ENCODE measurements around the gene IGF1R.

Gene IGF1R

DNA sequence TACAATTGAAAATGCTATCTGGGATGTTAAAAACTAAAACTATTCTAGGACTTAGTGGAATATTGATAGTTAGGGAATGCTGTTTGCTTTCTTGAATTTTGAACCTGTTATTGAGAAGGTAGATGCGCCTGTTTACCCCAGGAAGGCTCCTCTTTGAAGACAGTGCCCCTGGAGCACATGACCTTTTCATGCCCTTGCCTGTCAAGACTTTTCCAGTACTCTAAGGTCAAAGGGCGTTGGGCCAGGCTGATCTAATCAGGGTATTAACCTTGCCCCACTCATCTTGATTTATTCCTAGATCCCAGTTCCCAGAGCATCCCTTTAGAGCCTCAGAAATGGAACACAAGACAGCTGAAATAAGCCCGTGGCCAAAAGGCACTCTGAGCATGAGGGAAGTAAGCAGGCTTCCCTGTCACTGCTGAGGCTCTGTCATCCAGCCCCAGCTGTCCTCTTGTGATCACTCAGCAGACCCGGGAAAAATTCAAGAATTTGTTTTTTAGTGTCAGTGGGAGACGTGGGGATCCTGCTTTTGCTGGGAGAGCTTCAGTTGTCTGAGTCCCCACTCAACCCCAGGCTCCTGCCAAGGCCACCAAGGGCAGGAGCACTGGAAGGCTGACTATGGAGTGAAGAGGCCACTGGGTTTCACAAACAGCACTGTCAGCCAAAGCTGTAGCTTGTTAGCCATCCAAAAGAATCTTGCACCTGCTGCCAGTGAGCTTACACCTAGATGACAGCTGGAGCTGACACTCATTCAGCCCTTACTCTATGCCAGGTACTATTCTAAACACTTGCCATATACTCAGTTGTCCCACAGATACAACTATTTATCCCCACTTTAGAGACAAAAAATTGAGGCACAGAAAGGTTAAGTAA lies 190.3 kb downstream of the IGF1R start:
- no peak for DNase-seq

DNA sequence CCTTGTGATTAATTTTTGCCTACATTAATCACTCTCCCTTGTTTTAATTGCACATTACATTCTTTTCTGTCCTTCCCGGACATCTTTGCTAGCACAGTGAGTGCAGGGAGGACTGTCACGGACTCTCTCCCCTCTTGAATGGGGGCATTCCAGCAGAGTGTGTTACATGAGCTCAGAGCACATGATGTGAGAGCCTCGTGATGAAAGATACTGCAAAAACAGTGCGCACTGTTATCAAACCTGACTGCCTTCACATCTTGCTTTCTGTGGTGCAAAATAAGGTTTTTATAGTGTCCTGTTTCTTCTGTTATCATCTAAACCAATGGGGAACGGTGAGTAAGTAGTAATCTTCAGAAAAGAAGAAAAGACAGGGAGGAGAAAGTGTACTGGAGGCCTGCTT lies 191.7 kb downstream of the IGF1R start:
- DNase-seq: no peak

DNA sequence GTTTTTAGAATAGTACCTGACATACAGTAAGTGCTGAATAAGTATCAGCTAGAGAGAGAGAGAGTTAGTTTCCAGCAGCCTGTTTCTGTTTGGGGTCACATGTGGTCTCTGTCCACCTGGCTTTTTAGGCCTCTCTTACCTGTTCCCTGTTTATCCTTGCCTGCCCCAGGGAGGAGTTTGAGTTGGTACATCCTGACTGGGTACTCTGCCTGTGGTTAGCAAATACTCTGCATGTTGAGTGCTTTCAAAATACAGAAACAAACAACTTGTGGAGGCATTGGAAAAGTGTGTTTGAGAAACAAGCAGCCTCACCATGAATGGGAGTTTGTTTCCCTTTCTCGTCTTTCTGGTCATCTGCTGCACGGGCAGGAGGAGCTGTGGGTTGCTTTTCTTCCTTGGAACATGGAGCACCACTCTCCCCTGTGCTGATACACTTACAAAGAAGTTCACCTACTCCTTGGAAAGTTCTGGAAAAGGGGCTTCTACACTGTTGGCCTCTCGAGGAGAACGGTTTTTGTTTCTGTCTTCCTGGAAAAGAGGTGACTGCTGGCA lies 193.2 kb downstream of the IGF1R start:
- DNase-seq: no peak

DNA sequence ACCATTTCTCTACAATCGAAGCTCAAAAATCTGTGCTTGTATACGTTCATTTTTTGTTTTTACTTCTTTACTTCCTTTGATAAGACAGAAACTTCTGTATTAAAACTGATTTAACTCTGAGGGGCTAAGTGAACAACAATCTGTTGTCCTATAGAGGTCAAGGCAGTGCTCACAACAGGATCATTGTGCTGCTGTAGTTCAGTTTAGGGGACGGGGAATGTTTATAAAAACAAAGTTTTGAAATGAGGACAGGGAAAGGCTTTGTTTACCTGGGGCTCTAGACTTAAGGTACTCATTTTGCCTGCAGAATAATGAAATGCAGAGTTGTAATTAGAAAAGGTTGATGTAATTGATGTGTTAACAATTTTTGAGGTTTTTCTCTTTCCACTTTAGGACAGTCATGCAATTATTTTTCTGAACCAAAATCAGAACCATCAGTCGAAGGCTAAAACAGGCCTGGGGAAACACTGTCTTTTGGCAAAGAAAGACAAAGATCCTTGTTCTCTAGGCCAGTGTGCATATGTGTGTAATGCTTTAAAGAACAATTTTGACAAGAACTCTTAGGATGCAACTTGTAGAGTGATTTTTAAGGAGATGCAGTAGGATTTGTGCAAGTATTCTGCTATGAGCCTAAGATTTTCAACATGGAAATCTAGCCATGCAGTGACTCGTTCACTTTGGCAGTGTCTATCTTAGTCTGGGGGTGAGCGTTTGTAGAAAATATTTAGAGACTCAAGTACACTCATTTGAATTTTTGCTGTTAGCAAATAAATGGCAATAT lies 194.0 kb downstream of the IGF1R start:
- no peak for DNase-seq

DNA sequence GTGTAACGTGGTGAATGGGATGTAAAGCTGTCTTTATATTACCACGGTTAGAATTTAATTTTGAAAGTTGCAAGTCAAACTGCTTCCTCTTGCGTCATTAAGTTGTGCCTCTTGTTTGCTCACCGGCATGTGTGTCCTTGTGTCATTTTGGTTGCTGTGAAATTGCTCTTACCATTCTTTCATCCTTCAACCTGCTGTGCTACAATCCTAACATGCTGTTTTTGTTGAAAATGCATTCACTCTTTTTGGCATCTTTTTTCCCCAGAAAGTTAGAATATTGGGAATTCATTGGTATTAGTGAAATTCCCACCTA lies 194.6 kb downstream of the IGF1R start:
- DNase-seq: no peak

DNA sequence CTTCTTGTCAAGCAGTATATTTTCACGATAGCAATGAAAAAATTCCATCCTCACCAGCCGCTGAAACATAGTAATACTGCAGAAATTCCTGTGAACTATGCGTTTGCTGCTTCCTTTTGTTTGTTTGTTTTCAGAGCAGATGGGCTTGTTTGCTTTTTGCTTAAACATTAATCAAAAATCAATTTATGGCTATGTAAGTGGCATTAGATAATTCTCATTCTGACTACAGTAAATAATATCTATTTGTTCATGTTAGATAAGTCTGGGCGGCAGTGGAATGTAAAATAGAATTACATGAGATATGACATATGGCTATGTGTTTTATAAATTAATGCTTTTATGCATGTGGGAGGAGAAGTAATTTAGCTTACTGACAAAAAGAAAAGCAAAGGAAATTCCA lies 195.5 kb downstream of the IGF1R start:
- no peak for DNase-seq

DNA sequence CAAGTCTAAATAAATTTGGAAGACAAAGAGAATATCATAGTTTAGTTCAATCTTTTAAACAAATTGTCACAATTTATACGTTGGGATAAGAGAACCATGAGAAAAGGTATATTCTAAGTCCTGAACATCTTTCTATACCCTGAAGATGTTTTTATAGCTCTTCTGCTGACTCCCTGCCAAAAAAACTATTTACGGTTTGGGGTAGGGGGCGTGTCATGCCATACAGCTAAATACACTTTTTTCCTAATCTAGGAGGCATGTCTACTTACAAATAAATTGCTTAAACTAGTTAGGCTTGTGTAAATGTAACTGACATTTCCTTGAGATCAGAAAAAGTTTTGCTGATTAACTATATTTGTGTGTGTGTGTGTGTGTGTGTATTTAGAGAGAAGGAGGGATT lies 195.9 kb downstream of the IGF1R start:
- DNase-seq: no peak

DNA sequence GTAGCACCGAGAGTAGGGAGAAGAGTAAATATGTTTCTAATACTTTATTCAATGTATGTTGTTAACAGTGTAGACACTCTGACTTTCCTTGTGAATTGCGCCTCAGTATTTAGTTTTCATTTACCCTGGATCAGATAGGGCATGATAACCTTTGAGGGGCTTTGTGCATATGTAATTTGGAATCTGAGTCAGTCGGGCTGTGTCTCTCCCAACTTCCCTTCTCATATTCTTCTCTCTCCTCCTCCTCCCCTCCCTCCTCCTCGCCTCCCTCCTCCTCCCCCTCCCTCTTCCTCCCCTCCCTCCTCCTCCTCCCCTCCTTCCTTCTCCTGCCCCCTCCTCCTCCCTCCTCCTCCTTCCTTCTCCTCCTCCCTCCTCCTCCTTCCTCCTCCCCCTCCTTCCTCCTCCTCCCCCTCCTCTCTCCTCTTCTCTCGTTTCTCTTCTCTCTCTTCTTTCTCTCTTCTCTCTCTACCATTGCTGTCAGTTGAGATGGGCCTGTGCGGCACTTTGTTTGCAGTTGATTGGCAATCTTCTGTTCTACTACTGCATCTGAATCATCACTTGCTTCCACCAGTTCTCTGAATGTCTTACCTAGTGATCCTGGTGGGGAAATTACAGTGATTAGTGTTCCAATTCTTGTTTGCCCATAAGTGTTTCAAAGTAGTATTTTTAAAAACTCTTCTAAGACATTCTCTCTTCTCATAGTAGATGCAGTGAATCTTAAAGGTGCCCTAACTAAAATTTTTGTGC lies 197.0 kb downstream of the IGF1R start:
- DNase-seq: no peak

DNA sequence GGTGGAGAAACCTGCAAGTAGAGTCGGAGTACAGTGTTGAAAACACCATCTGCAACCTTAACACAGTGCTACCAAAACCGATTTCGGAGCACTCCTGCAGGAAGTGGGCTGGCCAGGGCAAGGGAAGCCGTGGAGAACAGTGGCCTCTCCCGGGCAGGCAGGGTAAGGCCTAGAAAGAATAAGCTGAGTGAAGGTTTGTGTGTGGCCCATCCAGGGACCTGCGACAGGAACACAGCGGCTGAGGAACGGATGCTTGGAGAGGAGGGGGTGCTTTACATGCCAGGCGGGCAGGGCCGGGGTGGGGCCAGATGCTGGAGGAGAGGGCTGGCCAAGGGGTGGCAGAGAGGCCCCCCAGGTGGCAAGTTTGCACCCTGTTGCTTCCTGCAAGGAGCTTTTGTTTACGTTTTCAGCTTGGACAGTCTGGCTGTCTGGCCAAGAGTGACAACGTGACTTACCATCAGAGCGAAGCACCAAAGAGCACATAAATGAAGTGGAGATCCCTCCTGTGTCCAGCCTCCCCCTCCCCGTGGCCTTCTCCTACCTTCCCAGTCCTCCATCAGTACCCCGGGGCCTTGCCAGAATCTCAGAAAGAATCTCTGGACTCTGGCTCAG lies 202.7 kb downstream of the IGF1R start:
- no peak for DNase-seq

DNA sequence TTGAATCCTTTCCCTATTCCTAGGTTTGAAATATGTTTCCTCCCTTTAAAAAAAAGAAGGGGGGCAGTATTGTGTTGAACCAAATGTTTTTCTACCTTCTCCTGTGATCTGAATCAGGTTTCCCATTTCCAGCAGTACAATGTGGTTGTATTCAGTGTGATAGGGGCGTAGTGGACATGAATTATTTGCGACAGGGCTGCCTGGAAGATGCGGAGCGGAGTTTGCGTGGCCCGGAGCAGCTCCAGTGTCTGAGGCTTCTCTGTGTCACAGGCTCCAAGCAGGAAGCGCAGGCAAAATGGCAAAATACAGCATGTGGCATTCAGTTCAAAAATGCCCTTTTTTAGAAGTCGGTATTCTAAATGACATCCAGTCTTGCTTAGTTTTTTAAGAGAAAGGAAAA lies 204.8 kb downstream of the IGF1R start:
- DNase-seq: no peak

DNA sequence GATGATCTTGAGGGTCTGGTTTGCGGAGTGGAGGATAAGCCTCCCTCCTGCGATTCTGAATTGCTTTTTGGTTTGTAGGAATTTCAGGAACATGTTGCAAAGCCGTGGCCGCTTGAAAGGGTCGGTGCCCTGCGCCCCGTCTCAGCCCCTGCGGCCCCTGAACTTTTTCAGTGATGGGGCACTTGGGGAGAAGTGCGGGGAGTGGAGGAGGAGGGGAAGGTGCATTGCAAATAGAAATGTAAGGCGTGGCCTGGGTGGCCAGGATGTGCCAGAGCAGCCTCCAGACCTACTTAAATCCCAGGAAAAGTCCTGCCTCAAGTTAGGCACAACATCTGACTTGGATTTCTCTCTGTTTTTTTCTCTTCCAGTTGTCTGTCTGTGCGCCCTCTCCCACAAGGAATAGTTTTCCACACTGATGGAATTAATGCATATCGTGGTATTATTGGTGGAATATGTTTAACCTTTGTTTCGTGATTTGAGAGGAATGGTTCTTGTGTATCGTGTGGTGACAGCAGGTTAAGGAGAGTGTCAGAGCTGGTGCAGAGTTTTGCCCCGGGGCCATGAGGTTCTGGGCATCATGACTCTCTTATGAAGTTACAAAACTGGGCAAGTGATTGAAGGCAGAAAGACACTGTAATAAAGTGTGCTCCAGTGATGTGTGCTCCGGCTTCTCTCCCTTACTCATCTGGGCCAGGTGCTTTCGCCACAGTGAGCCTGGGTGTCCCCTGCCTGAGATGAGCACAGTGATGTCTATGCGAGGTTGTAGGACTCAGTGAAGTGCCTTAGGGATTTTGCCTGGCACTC lies 205.5 kb downstream of the IGF1R start:
- DNase-seq: no peak

DNA sequence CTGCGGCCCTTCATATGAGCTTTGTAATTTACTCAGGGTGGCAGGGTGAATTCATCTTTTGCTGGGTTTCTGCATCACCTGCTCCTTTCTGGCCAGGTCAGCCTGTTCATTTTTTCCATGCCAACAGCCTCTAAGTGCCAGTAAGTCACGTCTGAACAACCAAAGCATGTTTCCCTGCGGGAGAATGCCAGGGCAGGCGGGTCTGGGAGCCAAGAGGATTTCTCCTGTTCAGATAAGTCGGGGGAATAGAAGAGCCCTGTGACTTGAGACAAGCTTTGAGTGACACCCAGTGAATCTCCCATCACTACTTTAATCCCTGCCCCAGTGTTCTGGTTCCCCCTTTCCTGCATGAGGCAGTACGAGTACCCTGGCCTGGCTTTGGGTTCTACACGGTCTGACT lies 206.2 kb downstream of the IGF1R start:
- no peak for DNase-seq

DNA sequence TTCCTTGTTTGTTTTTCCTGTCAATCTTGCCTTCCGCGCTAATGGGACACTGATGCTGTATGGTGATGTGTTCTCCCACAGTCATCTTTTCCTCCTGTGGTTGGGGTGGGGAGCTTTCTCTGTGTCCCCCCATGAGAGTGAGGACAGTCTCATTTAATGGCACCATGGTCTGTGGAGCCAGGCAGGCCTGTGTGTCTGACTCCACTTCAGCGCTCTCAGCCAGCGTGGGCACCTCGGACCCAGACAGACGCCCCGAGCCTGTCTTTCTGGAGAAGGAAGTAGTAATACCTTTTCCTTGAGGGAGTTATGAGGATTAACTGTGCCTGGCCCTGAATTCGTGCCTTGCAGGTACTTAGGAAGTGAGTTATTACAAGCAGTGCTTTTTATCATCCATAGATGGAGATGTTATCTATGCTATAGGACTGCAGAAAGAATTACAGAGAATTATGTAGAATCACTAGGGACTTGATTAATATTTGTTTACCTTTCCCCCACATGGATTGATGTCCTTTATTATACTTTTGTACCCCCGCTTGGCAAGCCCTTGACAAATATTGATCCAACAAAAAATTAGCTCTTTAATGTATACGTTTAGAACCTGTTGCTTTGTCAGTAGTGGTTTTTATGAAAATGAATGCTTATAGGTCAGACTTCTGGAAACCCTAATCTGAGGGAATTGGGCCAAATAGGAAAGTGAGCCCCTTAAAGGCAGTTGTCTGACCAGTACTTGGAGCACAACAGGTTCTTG lies 206.9 kb downstream of the IGF1R start:
- DNase-seq: no peak

DNA sequence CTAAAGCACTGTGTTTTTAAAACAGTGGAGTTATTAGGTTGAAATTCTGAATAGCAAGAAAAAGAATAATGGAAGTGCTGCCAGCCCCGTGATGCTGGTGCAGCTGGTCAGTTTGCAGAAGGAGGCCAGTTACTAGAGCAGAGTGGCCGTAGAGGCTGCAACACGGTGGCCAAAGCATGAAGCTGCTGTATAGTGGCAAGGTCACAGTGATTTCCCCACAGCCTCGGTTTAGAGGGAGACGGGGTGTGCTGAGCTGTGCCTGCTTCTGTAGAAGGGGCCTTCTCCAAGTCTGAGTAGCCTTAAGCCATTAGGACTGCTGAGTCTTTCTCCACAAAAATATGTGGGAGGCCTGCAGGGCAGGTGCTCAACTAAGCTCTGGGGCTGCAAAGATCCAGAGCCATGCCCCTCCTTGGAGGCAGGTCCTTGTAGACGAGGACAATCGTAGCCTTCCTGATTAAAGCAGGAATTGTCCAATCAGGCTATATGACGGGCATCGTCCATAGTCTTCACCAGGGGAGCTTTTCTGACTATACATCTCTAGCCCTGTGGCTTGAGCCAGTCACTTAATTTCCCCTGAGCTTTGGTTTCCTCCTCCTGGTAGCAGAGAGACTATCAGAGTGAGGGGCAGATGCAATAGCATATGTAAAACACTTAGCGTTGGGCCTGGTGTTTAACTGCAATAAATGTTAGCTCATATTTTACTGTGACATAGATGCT lies 207.6 kb downstream of the IGF1R start:
- DNase-seq: no peak

DNA sequence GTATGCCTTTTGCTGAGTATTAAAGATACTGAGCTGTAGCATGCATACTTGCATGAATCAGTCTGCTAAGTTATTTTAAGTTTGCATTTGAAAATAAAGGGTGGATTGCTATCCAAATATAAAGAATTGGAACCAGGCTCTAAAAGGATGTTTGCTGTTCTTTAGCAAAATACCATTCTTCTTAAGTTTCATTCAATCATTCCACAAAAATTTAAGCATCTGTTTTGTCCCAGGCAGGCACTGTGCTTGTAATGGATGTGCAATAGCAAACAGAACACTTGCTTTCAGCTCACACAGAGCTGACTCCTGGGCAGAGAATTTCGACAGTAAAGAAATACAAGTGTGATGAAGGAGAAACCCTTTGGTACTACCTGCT lies 208.2 kb downstream of the IGF1R start:
- DNase-seq: no peak

DNA sequence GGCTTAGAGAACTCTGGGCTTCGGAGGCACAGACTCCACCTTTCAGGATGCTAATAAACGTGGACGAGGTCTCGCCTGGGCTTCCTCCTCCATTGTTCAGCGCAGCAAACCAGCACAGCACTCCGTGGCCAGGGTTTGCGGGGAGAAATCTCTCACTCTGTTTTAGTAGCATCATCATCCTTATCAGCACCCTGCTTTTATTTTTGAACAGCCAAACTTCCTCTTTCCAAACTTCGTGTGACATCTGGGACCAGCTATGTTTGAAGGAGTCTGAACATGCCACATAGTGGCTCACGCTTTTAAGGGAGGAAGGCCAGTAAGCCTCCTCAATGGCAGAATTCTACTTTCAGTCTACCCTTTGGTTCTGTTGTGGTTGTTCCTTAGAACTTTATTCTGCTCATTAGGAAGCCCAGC lies 210.3 kb downstream of the IGF1R start:
- DNase-seq: no peak

DNA sequence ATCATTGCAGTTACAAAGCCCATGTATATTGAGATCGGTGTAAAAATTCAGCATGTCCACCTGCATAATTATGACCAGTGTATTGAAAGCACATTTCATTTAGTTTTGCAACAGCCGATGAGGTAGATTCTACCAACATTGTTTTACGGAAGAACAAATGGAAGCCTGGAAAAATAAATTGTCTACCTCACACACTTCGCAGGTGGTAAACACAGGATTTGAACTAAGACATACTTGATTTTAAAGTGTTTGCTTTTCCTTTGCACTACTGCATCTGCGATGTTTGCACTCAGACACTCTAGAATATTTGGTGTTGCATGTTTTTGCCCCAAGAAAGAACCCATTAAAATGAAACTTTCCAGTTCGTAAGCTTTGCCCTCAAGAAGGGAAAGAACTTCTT lies 210.8 kb downstream of the IGF1R start:
- no peak for DNase-seq

DNA sequence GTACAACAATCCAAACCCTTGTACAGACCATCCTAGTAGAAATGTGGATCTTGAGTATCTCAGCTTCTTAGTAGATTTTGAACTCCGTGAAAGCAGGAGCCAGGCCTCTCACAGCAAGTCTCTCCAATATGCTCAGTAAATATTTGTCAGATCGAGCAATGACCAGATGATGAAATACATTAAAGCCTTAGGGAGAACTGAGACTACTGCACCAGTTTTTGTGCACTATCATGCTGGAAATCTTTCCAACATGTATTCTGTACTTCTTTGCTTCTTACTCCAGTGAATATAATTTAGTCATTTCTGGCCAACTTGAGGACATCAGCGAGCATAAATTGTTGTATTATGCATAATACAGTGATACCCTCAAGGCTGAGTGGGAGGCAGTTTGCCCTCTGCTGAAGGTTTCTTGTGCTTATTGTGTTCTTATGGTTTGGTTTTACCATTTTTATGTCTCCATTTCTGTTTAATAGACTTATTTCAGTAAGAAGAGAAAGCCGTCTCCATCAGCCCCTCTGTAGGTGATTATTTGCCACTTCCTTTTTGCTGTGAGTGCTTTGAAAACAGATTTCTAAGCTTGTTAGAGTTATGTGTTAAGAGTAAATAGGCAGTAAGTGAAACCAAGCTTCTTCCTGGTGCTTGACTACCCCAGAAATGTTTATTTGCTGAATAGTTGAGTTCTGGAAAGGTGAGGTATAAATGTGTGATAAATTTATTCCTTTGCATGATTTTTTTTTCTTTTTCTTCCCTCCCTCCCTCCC lies 212.1 kb downstream of the IGF1R start:
- DNase-seq: no peak

DNA sequence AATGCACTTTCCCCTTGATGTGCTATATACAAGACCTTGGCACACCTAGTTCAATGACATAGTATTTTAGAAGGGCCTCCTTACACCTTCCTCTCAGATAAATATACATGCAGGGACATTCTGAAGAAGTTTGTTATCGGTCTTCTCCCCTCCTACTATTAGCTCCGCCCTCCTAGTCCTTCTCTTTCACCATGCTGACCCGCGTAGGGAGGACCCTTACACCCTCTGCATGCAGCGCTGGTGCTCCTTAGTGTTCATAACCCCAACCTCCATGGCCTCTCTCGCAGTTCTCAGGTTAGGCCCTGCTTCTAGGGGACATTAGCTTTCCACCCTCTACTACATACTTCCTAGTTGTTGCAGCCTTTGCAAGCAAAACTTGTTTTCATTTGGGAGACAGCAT lies 212.8 kb downstream of the IGF1R start:
- DNase-seq: no peak

DNA sequence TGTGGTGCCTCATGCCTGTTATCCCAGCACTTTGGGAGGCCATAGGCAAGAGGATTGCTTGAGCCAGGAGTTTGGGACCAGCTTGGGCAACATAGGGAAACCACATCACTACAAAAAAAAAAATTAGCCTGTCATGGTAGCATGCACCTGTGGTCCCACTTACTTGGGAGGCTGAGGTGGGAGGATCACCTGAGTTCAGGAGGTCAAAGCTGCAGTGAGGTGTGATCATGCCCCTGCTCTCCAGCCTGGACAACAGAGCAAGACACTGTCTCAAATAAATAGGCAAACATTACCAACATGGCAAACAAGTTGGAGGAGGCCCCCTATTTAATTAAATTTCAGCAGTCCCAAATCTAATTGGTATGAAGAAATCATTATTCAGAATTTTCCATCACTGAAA lies 215.6 kb downstream of the IGF1R start:
- DNase-seq: no peak
